Smooth muscle cell (in vitro differentiated cells): ENCODE data around the gene AGMAT. TPM values are rescaled to one million over a fixed set of nuclear protein-coding genes. Genes with fewer than 3 reads are reported as not detected.

Experiments
- DNase-seq: peaks from one replicate; lab custom pipeline; 2025; ENCODE audit not compliant: unreplicated experiment; lab: John Stamatoyannopoulos, UW
- H2AFZ ChIP-seq: fragments of 200-600 bp; sonication (generic); 2 replicates; pipeline ENCODE4 v1.6.0; 2016; ENCODE audit warnings: antibody characterized with exemption, low read depth, mild to moderate bottlenecking
- H3F3A ChIP-seq: fragments of 200-600 bp; sonication (generic); 2 replicates; pipeline ENCODE4 v1.6.0; 2017; ENCODE audit warnings: antibody characterized with exemption, low read depth
- H3K27ac ChIP-seq: fragments of 200-600 bp; sonication (generic); 2 replicates; pipeline ENCODE4 v1.5.1; 2016; ENCODE audit warnings: low read depth, mild to moderate bottlenecking
- H3K27me3 ChIP-seq: fragments of 200-600 bp; sonication (generic); 2 replicates; pipeline ENCODE4 v1.6.1; 2016; ENCODE audit warnings: low read depth, mild to moderate bottlenecking
- H3K36me3 ChIP-seq: fragments of 200-600 bp; sonication (generic); 2 replicates; pipeline ENCODE4 v1.5.1; 2016; ENCODE audit warnings: low read depth
- H3K4me1 ChIP-seq: fragments of 200-600 bp; sonication (generic); 2 replicates; pipeline ENCODE4 v1.5.1; 2016; ENCODE audit warnings: low read depth
- H3K4me2 ChIP-seq: fragments of 200-600 bp; sonication (generic); 2 replicates; pipeline ENCODE4 v1.6.0; 2016; ENCODE audit warnings: mild to moderate bottlenecking
- H3K4me3 ChIP-seq: fragments of 200-600 bp; sonication (generic); 2 replicates; pipeline ENCODE4 v1.5.1; 2016; ENCODE audit warnings: mild to moderate bottlenecking
- H3K79me2 ChIP-seq: fragments of 200-600 bp; sonication (generic); 2 replicates; pipeline ENCODE4 v1.6.0; 2016; ENCODE audit warnings: low read depth, mild to moderate bottlenecking
- H3K9ac ChIP-seq: fragments of 200-600 bp; sonication (generic); 2 replicates; pipeline ENCODE4 v1.6.0; 2016; ENCODE audit warnings: low read depth
- H3K9me3 ChIP-seq: fragments of 200-600 bp; sonication (generic); replicated peaks from 2 replicates; pipeline ENCODE4 v1.5.1; 2016; ENCODE audit warnings: low read depth
- H4K20me1 ChIP-seq: fragments of 200-600 bp; sonication (generic); 2 replicates; pipeline ENCODE4 v1.6.0; 2016; ENCODE audit warnings: low read depth
- CTCF ChIP-seq: fragments of 200-600 bp; sonication (generic); IDR thresholded peaks from 2 replicates; pipeline ENCODE4 v1.5.1; 2017; ENCODE audit warnings: borderline replicate concordance, mild to moderate bottlenecking, antibody characterized with exemption; ENCODE audit not compliant: insufficient read depth, poor library complexity, severe bottlenecking
- WGBS: methylation state at CpG from one replicate; pipeline ENCODE4 v1.1.7; 2016; ENCODE audit warnings: low lambda C conversion rate; 5-methylcytosine and 5-hydroxymethylcytosine counted together
- polyA plus RNA-seq: library from polyadenylated mRNA; unstranded; fragments of >200 nt; fragmentation: Nextera tagmentation; extraction: Ambion mirVana; gene quantifications from 2 replicates; pipeline ENCODE4 v1.2.1, GENCODE V29; 2016
- total RNA-seq: library from RNA; depleted of rRNA; stranded (reverse); fragments of >200 nt; gene quantifications from 2 replicates; pipeline ENCODE4 v1.2.3, GENCODE V29; 2014

The AGMAT gene
- total and polyA plus RNA-seq, 2 experiments from 2014 or later = 0.04 to 0.56 TPM

DNA sequence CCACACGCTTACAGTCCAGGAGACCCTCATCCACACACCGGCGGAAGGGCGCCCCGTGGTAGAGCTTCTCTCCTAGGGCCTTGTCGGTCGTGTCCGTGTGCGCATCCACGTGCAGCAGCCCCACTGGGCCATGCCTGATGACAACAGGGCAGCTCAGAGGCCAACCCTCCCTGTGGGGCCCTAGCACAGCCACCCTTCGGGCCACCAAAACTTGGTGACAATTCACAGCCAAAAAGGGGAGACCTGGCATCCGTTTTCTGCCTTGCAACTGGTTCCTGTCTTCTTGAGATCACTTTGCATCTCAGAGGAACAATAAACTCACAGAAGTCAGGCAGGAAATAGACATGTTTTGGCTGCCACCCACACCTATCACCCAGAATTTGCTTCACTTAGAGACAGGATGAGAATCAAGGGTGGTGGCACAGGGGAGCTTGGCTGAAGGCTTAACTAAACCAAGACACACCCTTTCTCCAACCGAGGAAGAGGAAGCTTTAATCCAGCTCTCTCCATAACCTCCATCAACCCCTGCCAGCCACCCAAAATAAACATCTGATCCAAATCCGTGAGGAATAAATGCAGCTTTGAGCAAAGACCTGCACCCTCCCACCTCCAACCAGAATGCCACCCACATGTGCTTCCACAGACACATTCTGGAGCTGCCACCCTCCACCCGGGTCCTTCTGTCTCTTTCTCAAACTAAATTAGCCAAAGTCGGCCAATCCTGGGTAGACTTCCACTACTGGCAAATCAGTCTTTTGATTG is 5.7 kb downstream of the AGMAT start:
- no peak for TF ChIP-seq CTCF
- H2AFZ ChIP-seq = no peak overlapping the region
- H3K27me3 ChIP-seq = no peaks in the 10 kb centered on the region
- H3K27ac ChIP-seq = no peak overlapping the region
- no peaks in the 10 kb centered on the region for H3K79me2 ChIP-seq
- H3K4me2 ChIP-seq = no peak overlapping the region
- DNase-seq = no peak
- H3K9ac ChIP-seq = no peak overlapping the region
- WGBS = 92% methylated on average over 16 of the region's 16 CpGs
- H3K36me3 ChIP-seq = no peaks in the 10 kb centered on the region
- H3K9me3 ChIP-seq = no peaks in the 10 kb centered on the region
- no peak overlapping the region for H3K4me3 ChIP-seq
- no peaks in the 10 kb centered on the region for H3F3A ChIP-seq
- H3K4me1 ChIP-seq = peaks cover 12% of the 10 kb centered on the region
- no peaks in the 10 kb centered on the region for H4K20me1 ChIP-seq

DNA sequence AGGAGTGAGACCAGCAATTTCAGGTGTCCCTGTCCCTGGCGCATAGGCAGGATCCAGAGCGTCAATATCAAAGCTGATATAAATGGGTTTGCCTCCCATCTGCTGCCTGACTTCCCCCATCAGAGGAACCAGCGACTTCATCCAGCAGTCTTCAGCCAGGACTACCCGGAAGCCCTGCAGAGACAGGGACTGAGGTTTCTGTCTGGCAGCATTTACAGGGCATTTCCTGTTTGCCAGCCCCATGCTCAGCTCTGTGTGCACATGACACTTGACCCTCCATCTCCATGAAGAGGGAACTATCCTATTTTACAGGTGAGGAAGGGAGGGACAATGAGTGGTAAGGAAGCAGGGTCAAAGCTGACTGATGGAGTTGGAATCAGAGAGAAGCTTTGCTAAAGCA is 7.2 kb downstream of the AGMAT start:
- Histone ChIP-seq H3K9ac (no peak overlapping the region), H3K9me3 (no peaks in the 10 kb centered on the region), H3K79me2 (no peaks in the 10 kb centered on the region), H3K4me2 (no peak overlapping the region), H3K27me3 (no peaks in the 10 kb centered on the region), H3K36me3 (no peaks in the 10 kb centered on the region), H3F3A (no peaks in the 10 kb centered on the region), H3K4me3 (no peak overlapping the region), H3K4me1 (peaks cover 17% of the 10 kb centered on the region), H4K20me1 (no peaks in the 10 kb centered on the region), H3K27ac (no peak overlapping the region), H2AFZ (no peak overlapping the region)
- WGBS = 93% methylated on average over 4 of the region's 4 CpGs
- DNase-seq = no peak
- TF ChIP-seq CTCF = no peak

DNA sequence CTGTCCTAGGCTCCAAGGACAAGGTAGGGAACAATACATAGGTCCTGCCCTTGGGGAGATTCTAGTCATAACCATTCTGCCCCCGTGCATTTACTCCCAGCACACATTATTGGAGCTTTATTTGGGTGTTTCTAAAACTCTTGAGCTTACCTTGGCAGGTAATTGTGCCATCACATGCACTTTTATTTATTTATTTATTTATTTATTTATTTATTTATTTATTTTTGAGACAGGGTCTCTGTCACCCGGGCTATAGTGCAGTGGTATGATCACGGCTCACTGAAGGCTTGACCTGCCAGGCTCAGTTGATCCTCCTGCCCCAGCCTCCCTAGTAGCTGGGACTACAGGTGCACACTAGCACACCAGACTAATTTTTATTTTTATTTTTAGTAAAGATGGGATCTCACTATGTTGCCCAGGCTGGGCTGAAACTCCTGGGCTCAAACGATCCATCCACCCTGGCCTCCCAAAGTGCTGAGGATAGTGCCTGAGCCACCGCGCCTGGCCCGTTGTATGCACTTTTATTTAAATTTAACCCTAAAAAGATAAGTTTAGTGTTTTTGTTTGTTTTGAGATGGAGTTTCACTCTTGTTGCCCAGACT is 9.2 kb downstream of the AGMAT start:
- no peak for DNase-seq
- H3K4me1 ChIP-seq = peaks cover 17% of the 10 kb centered on the region
- no peak overlapping the region for H3K9ac ChIP-seq
- no peaks in the 10 kb centered on the region for H3F3A ChIP-seq
- TF ChIP-seq CTCF = no peak
- no peaks in the 10 kb centered on the region for H3K27me3 ChIP-seq
- no peak overlapping the region for H3K27ac ChIP-seq
- H3K4me2 ChIP-seq = no peak overlapping the region
- H2AFZ ChIP-seq = no peak overlapping the region
- no peak overlapping the region for H3K4me3 ChIP-seq
- H3K79me2 ChIP-seq = no peaks in the 10 kb centered on the region
- no peaks in the 10 kb centered on the region for H3K9me3 ChIP-seq
- WGBS = 97% methylated on average over 7 of the region's 7 CpGs
- H3K36me3 ChIP-seq = no peaks in the 10 kb centered on the region
- H4K20me1 ChIP-seq = no peaks in the 10 kb centered on the region
